H1 (cell line): ENCODE data around the gene EIF4E2. TPM values are rescaled to one million over a fixed set of nuclear protein-coding genes. Genes with fewer than 3 reads are reported as not detected.

Experiments used
- ASH2L ChIP-seq: fragments of 200-600, 300-600 bp; sonication (generic); IDR thresholded peaks from one replicate; pipeline ENCODE4 v1.7.1; 2017; ENCODE audit warnings: low read length
- EZH2 ChIP-seq: fragments of 200-600 bp; sonication (generic); IDR thresholded peaks from 2 replicates; pipeline ENCODE4 v1.7.1; 2012; ENCODE audit warnings: low read depth, mild to moderate bottlenecking, moderate library complexity, low read length, inconsistent platforms; ENCODE audit not compliant: severe bottlenecking
- JUND ChIP-seq: IDR thresholded peaks from 2 replicates; pipeline ENCODE4 v1.6.1; 2011; ENCODE audit warnings: mild to moderate bottlenecking, improper control_type of control experiment, low read length
- NRF1 ChIP-seq: IDR thresholded peaks from 2 replicates; pipeline ENCODE4 v1.6.1; 2011; ENCODE audit warnings: mild to moderate bottlenecking, low read depth, low read length, improper control_type of control experiment
- SUZ12 ChIP-seq: fragments of 200-600 bp; sonication (generic); IDR thresholded peaks from 2 replicates; pipeline ENCODE4 v1.6.1; 2012; ENCODE audit warnings: mild to moderate bottlenecking, inconsistent platforms, low read length, moderate library complexity, mixed read lengths
- polyA plus RNA-seq, 7 experiments: library from polyadenylated mRNA; depleted of rRNA in 3 of 7; stranded (reverse) in 5 of 7; unstranded in 2 of 7; fragments of >200 nt in 5 of 7; fragments of 200-250 nt in 2 of 7; gene quantifications; 1 replicate in 5 of 7; 2 replicates in 1 of 7; 4 replicates in 1 of 7; pipeline versions ENCODE4 v1.2.1 to v1.2.3, GENCODE V29; 2011 to 2013; ENCODE audit warnings: missing spikeins in 2 of 7, mixed read lengths in 2 of 7
- total RNA-seq: library from RNA; stranded (reverse); fragmentation: NEBNext Ultra II Directional; extraction: Animal tissue kit (Norgen Biotek cat#: 25700); gene quantifications from 2 replicates; pipeline ENCODE4 v1.2.1, GENCODE V29; 2021

Gene EIF4E2
- total and polyA plus RNA-seq, 2 of the 8 experiments (the other 6 are each of a cell fraction or from before 2014, with no cell fraction given): 39.4 to 114 TPM

GRCh38 chr2:232541195-232541960, 9.1 kb upstream of the EIF4E2 start (continued):
- TF ChIP-seq EZH2 (no peak), ASH2L (no peak), JUND (no peak), SUZ12 (no peak), NRF1 (no peak)
- TF ChIP-seq, all 59 proteins: peak for 0
